Mononuclear cell (primary cell): Measurements from ENCODE around the gene DGKD. TPM values are rescaled to one million over a fixed set of nuclear protein-coding genes. Genes with fewer than 3 reads are reported as not detected.

Source experiments
- H3K27me3 ChIP-seq: 2 replicates; pipeline ENCODE4 v1.6.0; 2011; ENCODE audit warnings: low read length, control low read depth; ENCODE audit not compliant: insufficient read depth
- H3K4me1 ChIP-seq: 2 replicates; pipeline ENCODE4 v1.5.1; 2011; ENCODE audit warnings: mild to moderate bottlenecking, low read length, control low read depth; ENCODE audit not compliant: insufficient read depth
- H3K4me3 ChIP-seq: 2 replicates; pipeline ENCODE4 v1.5.1; 2011; ENCODE audit warnings: mild to moderate bottlenecking, low read length, moderate library complexity
- H3K9me3 ChIP-seq: 2 replicates; pipeline ENCODE4 v1.5.1; 2011; ENCODE audit warnings: low read depth, mild to moderate bottlenecking, control low read depth, low read length
- total RNA-seq: library from RNA; depleted of rRNA; stranded (reverse); fragments of >200 nt; gene quantifications from one replicate; pipeline ENCODE4 v1.2.3, GENCODE V29; 2012

The DGKD gene
- total RNA-seq, 1 donor, result 71.8 TPM

GRCh38 chr2:233450864-233451575, 96.7 kb downstream of the DGKD start:
- Histone ChIP-seq H3K4me3 (no peak overlapping the region), H3K4me1 (no peaks in the 10 kb centered on the region), H3K9me3 (no peaks in the 10 kb centered on the region), H3K27me3 (no peaks in the 10 kb centered on the region)

DNA sequence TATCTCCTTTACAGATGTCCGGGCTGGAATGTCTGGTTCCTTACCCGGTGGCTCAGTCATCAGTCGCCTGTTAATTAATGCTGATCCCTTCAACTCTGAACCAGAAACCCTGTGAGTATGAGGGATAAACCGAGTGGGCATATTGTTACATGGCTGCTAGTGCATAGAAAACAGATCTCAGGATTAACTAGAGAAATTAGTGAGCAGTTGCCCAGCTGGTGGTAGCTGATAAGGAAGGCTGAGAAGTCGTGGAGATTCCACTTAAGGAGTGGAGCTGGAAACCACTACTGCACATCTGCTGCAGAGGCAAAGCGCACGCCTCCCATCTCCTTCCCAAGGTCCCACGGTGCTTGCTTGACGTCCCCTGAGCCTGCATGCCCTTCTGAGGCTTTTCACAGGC, 97.7 kb downstream of the DGKD start:
- Histone ChIP-seq H3K9me3 (no peaks in the 10 kb centered on the region), H3K27me3 (no peaks in the 10 kb centered on the region), H3K4me1 (no peaks in the 10 kb centered on the region), H3K4me3 (no peak overlapping the region)

DNA sequence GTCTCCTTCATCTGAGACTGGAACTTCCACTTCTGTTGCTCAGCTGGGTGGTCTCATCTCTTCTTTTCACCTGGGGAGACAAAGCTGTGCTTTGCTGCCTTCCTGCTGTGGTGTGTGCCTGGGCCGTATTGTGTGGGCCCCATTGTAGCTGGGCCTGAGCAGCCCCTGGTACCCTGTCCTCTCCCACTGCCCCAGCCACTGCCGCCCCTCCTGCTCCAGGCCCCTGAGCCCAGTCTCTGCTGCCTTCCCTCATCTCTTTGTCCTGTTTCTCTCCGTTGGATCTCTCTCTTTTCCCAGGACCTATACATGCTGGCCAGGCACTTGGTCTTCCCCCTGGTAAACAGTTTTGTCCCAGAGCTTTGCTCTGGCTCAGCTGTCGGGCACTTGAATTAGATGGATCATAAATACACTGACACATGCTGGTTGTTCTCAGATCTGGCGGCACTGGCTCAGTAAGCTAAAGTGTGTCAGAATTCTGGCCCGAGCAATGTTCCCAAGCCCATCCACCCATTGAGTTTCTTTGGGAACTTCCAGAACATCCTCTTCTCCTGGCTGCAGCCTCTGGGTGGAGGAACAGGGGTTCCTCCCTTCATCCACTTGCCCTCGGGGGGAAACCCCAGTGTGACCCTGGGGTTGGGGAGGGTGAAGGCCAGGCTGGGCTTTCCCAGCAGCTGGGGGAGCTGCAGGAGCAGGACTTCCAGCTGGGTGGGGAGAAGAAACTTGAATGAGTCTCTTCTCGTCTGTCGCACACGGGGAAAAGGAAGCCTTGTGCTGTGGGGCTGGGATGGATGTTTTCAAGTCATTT, 99.0 kb downstream of the DGKD start:
- Histone ChIP-seq H3K4me3 (no peak overlapping the region), H3K9me3 (no peaks in the 10 kb centered on the region), H3K27me3 (no peaks in the 10 kb centered on the region), H3K4me1 (no peaks in the 10 kb centered on the region)

DNA sequence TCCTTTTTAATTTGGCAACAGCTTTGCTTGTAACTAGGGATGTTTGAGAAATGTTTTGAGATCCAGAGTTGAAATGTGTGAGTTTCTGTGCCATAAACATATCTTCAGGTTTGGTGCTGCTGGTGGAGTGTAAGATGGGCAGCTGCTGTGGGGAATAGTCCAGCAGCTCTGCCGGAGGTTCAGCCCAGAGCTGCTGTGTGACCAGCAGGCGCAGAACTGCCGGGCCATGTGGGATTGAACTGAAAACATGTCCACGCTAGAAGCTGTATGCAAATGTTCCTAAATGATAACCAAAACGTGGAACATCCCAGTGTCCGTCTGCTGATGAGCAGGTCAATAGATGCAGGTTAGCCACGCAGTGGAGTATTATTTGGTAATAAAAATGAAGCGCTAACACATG, 99.6 kb downstream of the DGKD start:
- no peaks in the 10 kb centered on the region for H3K27me3 ChIP-seq
- no peaks in the 10 kb centered on the region for H3K9me3 ChIP-seq
- no peaks in the 10 kb centered on the region for H3K4me1 ChIP-seq
- H3K4me3 ChIP-seq, result no peak overlapping the region

GRCh38 chr2:233455006-233455405, 100.7 kb downstream of the DGKD start:
- no peaks in the 10 kb centered on the region for H3K4me1 ChIP-seq
- H3K4me3 ChIP-seq, result no peak overlapping the region
- no peaks in the 10 kb centered on the region for H3K27me3 ChIP-seq
- H3K9me3 ChIP-seq, result no peaks in the 10 kb centered on the region

DNA sequence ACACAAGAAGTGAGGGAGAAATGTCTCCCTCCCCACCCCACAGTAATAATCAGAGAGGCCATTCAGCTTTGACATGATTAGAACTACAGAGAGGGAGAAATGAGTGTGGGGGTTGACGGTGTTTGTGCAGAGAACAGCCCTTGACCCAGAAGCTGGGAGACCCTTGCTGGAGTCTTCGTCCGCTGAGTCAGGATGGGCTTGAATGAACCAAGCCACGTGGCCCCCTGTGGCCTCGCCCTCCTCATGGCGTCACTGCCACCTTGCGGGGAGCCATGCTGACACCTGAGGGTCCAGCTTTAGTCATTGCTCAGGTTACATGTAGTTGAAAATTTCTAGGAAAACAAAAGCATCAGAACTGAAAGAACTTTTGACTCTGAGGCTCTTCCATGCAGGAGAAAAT, 101.2 kb downstream of the DGKD start:
- no peaks in the 10 kb centered on the region for H3K9me3 ChIP-seq
- no peaks in the 10 kb centered on the region for H3K27me3 ChIP-seq
- H3K4me1 ChIP-seq, result no peaks in the 10 kb centered on the region
- no peak overlapping the region for H3K4me3 ChIP-seq

GRCh38 chr2:233456111-233456510, 101.8 kb downstream of the DGKD start:
- H3K27me3 ChIP-seq, result no peaks in the 10 kb centered on the region
- no peaks in the 10 kb centered on the region for H3K9me3 ChIP-seq
- H3K4me1 ChIP-seq, result no peaks in the 10 kb centered on the region
- no peak overlapping the region for H3K4me3 ChIP-seq

GRCh38 chr2:233456934-233457333, 102.6 kb downstream of the DGKD start:
- Histone ChIP-seq H3K9me3 (no peaks in the 10 kb centered on the region), H3K4me3 (no peak overlapping the region), H3K27me3 (no peaks in the 10 kb centered on the region)

GRCh38 chr2:233457356-233457755, 103.1 kb downstream of the DGKD start:
- Histone ChIP-seq H3K4me3 (no peak overlapping the region), H3K27me3 (no peaks in the 10 kb centered on the region), H3K4me1 (no peaks in the 10 kb centered on the region), H3K9me3 (no peaks in the 10 kb centered on the region)

More at GRCh38 chr2:233456934-233457333, 102.6 kb downstream of the DGKD start:
- H3K4me1 ChIP-seq, result no peaks in the 10 kb centered on the region

GRCh38 chr2:233458031-233458610, 103.8 kb downstream of the DGKD start:
- H3K4me1 ChIP-seq, result no peaks in the 10 kb centered on the region
- no peaks in the 10 kb centered on the region for H3K9me3 ChIP-seq
- H3K27me3 ChIP-seq, result no peaks in the 10 kb centered on the region
- no peak overlapping the region for H3K4me3 ChIP-seq

DNA sequence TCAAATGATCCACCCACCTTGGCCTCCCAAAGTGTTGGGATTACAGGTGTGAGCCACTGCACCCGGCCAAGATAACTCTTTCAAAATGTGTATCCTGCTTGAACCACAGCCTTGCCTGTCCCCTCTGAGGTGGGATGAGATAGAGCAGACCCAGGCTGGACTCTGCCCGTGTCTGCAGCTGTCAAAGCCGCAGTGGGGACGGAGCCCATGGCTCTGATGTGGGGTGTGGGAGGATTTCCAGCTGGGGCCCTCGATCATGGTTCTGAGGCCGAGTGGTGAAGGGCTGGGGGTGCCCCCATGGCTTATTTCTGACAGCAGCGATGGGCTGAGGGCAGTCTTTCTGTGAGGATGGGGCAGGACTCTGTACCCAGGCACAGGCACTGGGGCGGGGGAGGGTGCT, 104.5 kb downstream of the DGKD start:
- Histone ChIP-seq H3K4me1 (no peaks in the 10 kb centered on the region), H3K4me3 (no peak overlapping the region), H3K9me3 (no peaks in the 10 kb centered on the region), H3K27me3 (no peaks in the 10 kb centered on the region)

- no peaks in the 10 kb centered on the region for H3K9me3 ChIP-seq
- no peaks in the 10 kb centered on the region for H3K4me1 ChIP-seq
- H3K4me3 ChIP-seq, result no peak overlapping the region
- H3K27me3 ChIP-seq, result no peaks in the 10 kb centered on the region
Observed at GRCh38 chr2:233459426-233459825, 105.1 kb downstream of the DGKD start.

DNA sequence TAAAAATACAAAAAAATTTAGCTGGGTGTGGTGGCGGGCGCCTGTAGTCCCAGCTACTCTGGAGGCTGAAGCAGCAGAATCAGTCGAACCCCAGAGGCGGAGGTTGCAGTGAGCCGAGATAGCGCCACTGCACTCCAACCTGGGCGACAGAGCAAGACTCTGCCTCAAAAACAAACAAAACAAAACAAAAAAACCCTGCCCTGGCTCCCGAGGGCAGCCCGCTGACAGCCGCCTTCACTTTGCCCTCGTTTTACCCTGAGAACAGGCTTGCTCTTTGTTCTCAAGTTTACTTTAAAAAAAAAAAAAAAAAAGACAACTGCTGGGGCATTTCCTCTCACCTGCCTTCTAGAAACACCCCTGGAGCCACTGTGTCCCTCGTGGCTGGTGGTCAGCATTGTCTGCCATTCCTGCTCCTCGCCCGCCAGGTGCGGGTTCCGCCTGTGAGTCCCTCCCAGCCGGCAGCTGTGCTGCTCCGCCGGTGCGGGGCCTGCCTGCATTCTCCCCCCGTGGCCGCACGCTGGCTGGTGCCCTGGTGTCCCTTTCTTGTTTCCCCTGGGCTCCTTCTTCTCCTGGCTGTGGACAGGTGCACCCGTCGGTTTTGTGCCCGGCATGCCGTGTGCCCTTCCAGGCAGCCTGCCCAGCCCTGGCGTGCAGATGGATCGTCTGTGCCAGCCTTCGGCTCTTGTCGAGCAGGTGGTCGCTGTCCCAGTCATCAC, 106.6 kb downstream of the DGKD start:
- Histone ChIP-seq H3K27me3 (no peaks in the 10 kb centered on the region), H3K9me3 (no peaks in the 10 kb centered on the region), H3K4me3 (no peak overlapping the region), H3K4me1 (no peaks in the 10 kb centered on the region)

DNA sequence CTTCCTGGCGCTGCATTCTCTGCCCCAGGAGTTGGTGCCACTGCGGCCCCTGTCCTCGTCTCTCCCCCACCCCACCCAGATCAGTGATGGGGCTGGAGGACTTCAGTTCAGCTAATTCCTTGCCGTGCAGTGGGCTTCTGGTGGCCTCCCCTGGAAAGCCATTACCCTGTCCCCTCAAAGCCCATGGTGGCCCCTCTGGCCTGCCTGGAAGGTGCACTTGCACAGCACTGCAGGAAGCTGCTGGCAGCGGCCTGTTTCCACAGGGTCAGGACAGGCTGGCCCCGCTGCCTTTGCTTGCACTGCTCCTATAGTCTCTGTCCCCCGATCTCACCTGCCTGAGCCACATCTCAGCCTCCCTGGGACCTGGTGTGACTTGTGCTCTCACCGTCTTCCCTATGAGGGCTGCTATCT, 107.2 kb downstream of the DGKD start:
- Histone ChIP-seq H3K4me1 (no peaks in the 10 kb centered on the region), H3K9me3 (no peaks in the 10 kb centered on the region), H3K27me3 (no peaks in the 10 kb centered on the region), H3K4me3 (no peak overlapping the region)

DNA sequence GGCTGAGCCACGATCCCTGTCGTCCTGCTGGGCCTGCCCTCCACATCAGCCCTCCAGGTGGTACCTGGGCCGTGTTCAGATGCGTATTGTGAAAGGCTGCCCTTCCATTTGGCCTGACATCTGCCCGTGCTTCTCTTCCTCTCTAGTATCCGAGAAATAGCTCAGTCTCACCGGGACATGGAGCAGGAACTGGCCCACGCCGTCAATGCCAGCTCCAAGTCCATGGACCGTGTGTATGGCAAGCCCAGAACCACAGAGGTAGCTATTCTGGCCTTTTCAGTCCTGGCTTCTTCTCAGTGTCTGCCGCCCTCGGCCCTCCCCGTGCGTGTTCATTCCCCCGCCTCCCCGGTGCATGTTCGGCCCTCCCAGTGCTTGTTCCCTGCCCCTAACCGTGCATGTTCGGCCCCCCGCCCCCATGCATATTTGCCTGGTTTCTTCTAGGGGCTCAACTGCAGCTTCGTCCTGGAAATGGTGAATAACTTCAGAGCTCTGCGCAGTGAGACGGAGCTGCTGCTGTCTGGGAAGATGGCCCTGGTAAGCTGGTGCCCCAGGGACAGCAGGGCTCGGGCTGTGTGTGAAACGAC, 108.0 kb downstream of the DGKD start:
- Histone ChIP-seq H3K9me3 (no peaks in the 10 kb centered on the region), H3K4me3 (no peak overlapping the region), H3K4me1 (no peaks in the 10 kb centered on the region), H3K27me3 (no peaks in the 10 kb centered on the region)
